Glutamatergic neuron (in vitro differentiated cells): Measurements from ENCODE around the gene MACROD2. TPM values are rescaled to one million over a fixed set of nuclear protein-coding genes. Genes with fewer than 3 reads are reported as not detected.

Source experiments
- DNase-seq: peaks from one replicate; pipeline ENCODE4 v3.0.0; 2022
- H3K27ac Mint-ChIP-seq: one replicate; pipeline ENCODE4 v1.8.0; 2020; ENCODE audit warnings: mild to moderate bottlenecking, mixed read lengths, inconsistent platforms; ENCODE audit not compliant: unreplicated experiment
- H3K27me3 Mint-ChIP-seq: one replicate; pipeline ENCODE4 v1.8.0; 2020; ENCODE audit warnings: mild to moderate bottlenecking, moderate library complexity, mixed read lengths, inconsistent platforms; ENCODE audit not compliant: unreplicated experiment
- H3K36me3 Mint-ChIP-seq: one replicate; pipeline ENCODE4 v1.8.0; 2020; ENCODE audit warnings: mild to moderate bottlenecking, mixed read lengths, inconsistent platforms; ENCODE audit not compliant: unreplicated experiment
- H3K4me1 Mint-ChIP-seq: one replicate; pipeline ENCODE4 v1.8.0; 2020; ENCODE audit warnings: mild to moderate bottlenecking, low read depth, mixed read lengths, inconsistent platforms; ENCODE audit not compliant: unreplicated experiment
- H3K4me3 Mint-ChIP-seq: one replicate; pipeline ENCODE4 v1.8.0; 2020; ENCODE audit warnings: mild to moderate bottlenecking, mixed read lengths, inconsistent platforms; ENCODE audit not compliant: unreplicated experiment
- H3K9me3 Mint-ChIP-seq: one replicate; pipeline ENCODE4 v1.8.0; 2020; ENCODE audit warnings: mild to moderate bottlenecking, moderate library complexity, mixed read lengths, inconsistent platforms; ENCODE audit not compliant: unreplicated experiment
- CTCF ChIP-seq: fragments of 200-600 bp; sonication (generic); IDR thresholded peaks from one replicate; pipeline ENCODE4 v1.5.0; 2021; ENCODE audit not compliant: partially characterized antibody, unreplicated experiment
- total RNA-seq: library from RNA; stranded (reverse); fragmentation: NEBNext Ultra II Directional; extraction: Animal tissue kit (Norgen Biotek cat#: 25700); gene quantifications from one replicate; pipeline ENCODE4 v1.2.1, GENCODE V29; 2021; ENCODE audit not compliant: unreplicated experiment

Gene MACROD2
- total RNA-seq, 1 donor from 2014 or later, result 8.7 TPM

DNA sequence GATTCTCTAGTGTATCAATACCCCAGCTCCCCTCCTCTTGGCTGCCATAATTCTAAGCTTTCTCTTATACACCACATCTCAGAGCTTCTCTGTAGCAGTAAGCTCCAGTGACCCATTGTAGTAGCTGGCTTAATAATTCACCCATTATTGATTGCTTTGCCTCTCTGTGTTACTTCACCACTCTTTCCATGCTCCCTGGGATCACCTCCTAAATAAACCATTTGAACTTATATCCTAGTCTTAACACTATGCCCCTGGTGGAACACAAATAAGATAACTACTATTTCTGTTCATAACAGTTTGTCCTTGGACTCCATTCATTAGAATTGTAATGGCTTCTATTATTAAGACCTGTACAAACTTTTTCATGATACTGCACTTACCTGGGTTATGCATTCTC is 1819.0 kb downstream of the MACROD2 start:
- H3K36me3 Mint-ChIP-seq, result no peaks in the 10 kb centered on the region
- no peak overlapping the region for H3K27ac Mint-ChIP-seq
- no peaks in the 10 kb centered on the region for H3K9me3 Mint-ChIP-seq
- H3K27me3 Mint-ChIP-seq, result no peaks in the 10 kb centered on the region
- H3K4me1 Mint-ChIP-seq, result no peaks in the 10 kb centered on the region
- TF ChIP-seq CTCF, result no peak
- no peak for DNase-seq
- no peak overlapping the region for H3K4me3 Mint-ChIP-seq

GRCh38 chr20:15814911-15815310 is 1819.6 kb downstream of the MACROD2 start:
- Mint-ChIP-seq H3K4me3 (no peak overlapping the region), H3K27me3 (peaks cover 2% of the 10 kb centered on the region), H3K4me1 (no peaks in the 10 kb centered on the region), H3K27ac (no peak overlapping the region), H3K9me3 (peaks cover 2% of the 10 kb centered on the region), H3K36me3 (no peaks in the 10 kb centered on the region)
- TF ChIP-seq CTCF, result no peak
- DNase-seq, result no peak

DNA sequence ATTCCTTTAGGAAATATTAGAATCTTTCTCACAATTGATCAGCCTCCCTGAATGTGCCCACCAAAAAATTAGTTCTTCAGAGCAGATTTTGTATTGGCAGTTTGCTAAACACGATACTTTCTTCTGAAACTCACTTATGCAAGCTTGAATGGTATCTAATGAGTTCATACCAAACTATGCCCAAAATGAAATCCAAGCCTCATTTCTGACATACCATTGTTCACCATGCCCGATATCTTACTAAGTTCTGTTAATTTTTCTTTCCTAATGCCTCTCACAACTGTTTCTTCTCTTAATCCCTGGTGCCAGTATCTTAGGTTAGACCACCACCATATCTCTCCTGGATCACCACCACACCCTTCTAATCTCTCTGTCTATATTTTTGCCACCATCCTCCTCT is 1822.0 kb downstream of the MACROD2 start:
- no peak for DNase-seq
- no peak for TF ChIP-seq CTCF
- peaks cover 2% of the 10 kb centered on the region for H3K9me3 Mint-ChIP-seq
- no peaks in the 10 kb centered on the region for H3K36me3 Mint-ChIP-seq
- no peaks in the 10 kb centered on the region for H3K4me1 Mint-ChIP-seq
- H3K27me3 Mint-ChIP-seq, result peaks cover 2% of the 10 kb centered on the region
- no peak overlapping the region for H3K27ac Mint-ChIP-seq
- no peak overlapping the region for H3K4me3 Mint-ChIP-seq

- no peak for DNase-seq
- Mint-ChIP-seq H3K4me1 (peaks cover 10% of the 10 kb centered on the region), H3K27ac (no peak overlapping the region), H3K27me3 (peaks cover 2% of the 10 kb centered on the region), H3K9me3 (peaks cover 6% of the 10 kb centered on the region), H3K36me3 (no peaks in the 10 kb centered on the region), H3K4me3 (no peak overlapping the region)
- TF ChIP-seq CTCF, result no peak
These were observed 1823.3 kb downstream of the MACROD2 start for GRCh38 chr20:15818651-15819071.

DNA sequence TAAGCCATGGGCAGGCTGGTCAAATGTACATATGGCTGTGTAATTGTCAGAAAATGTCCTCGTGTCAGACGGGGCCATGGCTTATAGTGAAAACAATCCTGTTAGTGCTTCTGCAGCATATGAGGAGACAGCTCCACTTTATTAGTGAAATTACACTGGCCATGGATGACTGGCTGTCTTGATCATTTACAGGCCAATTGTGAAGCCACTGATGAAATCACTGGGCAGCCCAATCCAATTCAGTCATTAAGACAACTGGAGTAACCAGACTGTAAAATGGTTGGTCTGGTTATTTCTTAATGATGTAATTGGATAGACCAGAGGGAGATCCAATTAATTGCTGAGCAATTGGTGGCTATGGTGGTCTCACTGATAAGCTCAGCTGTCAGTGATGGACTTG is 1828.4 kb downstream of the MACROD2 start:
- peaks cover 2% of the 10 kb centered on the region for H3K27me3 Mint-ChIP-seq
- no peaks in the 10 kb centered on the region for H3K36me3 Mint-ChIP-seq
- peaks cover 8% of the 10 kb centered on the region for H3K9me3 Mint-ChIP-seq
- peaks cover 16% of the 10 kb centered on the region for H3K4me1 Mint-ChIP-seq
- no peak overlapping the region for H3K4me3 Mint-ChIP-seq
- no peak for DNase-seq
- no peak overlapping the region for H3K27ac Mint-ChIP-seq
- no peak for TF ChIP-seq CTCF
